HCT116 (cell line): ENCODE data around the gene SLTM. TPM values are rescaled to one million over a fixed set of nuclear protein-coding genes. Genes with fewer than 3 reads are reported as not detected.
"Not testable (repeated sequence)": the region's sequence is repeated elsewhere in the genome, so short reads cannot be mapped to it uniquely, and the experiment has no call there.

ENCODE experiments used
- ATAC-seq: fragments of 200-7000 bp; cut with Tn5 transposase; 2 replicates; pipeline ENCODE4 v1.9.1; 2020; ENCODE audit warnings: mild to moderate bottlenecking, moderate library complexity
- BruUV-seq: library from RNA; stranded (reverse); fragments of 400-500 nt; replicated peaks from 2 replicates; lab custom pipeline; 2021; lab: Mats Ljungman, UMichigan
- CTCF ChIA-PET: fragments of 300-600 bp; sonication (Branson Sonifier 250); formaldehyde crosslinking; loops from one replicate; lab custom pipeline; 2021; ENCODE audit warnings: antibody characterized with exemption; lab: Charles Lee
- POLR2A ChIA-PET: fragments of 300-600, 350-600 bp; sonication (Branson Sonifier 250); formaldehyde crosslinking; loops from one replicate; lab custom pipeline; 2021; ENCODE audit warnings: antibody characterized with exemption; lab: Charles Lee
- RAD21 ChIA-PET, 2 experiments: fragments of 300-600 bp; sonication (Branson Sonifier 250); formaldehyde crosslinking; loops; one replicate each; lab custom pipeline; 2023; ENCODE audit warnings: low total read pairs in 2 of 2; ENCODE audit not compliant: uncharacterized antibody in 2 of 2, unreplicated experiment in 2 of 2, low non-redundant PET in 1 of 2; lab: Charles Lee
- DNase-seq: peaks from one replicate; pipeline ENCODE4 v3.0.0-alpha.2; 2010; ENCODE audit warnings: low read depth, low spot score
- H2AFZ ChIP-seq: fragments of 200-600 bp; shearing (Covaris generic), sonication (generic); 2 replicates; pipeline ENCODE4 v1.6.1; 2017; ENCODE audit warnings: low read depth, mixed run types, mixed read lengths, antibody characterized with exemption, low read length; ENCODE audit not compliant: poor library complexity, severe bottlenecking
- H3K27ac ChIP-seq: 2 replicates; pipeline ENCODE4 v1.5.1; 2012; ENCODE audit warnings: low read depth, low read length
- H3K27me3 ChIP-seq: fragments of 200-600 bp; sonication (generic); 2 replicates; pipeline ENCODE4 v1.6.1; 2016; ENCODE audit warnings: mixed run types, low read length, mixed read lengths; ENCODE audit not compliant: insufficient read depth
- H3K36me3 ChIP-seq, 2 experiments: fragments of 200-500 bp in 1 of 2; fragments of 200-600 bp in 1 of 2; sonication (Bioruptor generic) in 1 of 2; sonication (generic) in 1 of 2; 2 replicates each; pipeline versions ENCODE4 v1.5.1 to v1.6.1; 2014 to 2016; ENCODE audit warnings: low read length in 2 of 2, inconsistent platforms in 1 of 2, mixed read lengths in 1 of 2, mixed run types in 1 of 2; ENCODE audit not compliant: insufficient read depth in 2 of 2, control insufficient read depth in 1 of 2
- H3K4me1 ChIP-seq, 2 experiments: fragments of 200-600 bp in 1 of 2; sonication (generic) in 1 of 2; 2 replicates each; pipeline versions ENCODE4 v1.5.1 to v1.6.1; 2012 to 2017; ENCODE audit warnings: low read length in 2 of 2, inconsistent platforms in 1 of 2, mild to moderate bottlenecking in 1 of 2, mixed read lengths in 1 of 2, mixed run types in 1 of 2, moderate library complexity in 1 of 2; ENCODE audit not compliant: insufficient read depth in 2 of 2, control insufficient read depth in 1 of 2
- H3K4me2 ChIP-seq: fragments of 200-600 bp; sonication (generic); 2 replicates; pipeline ENCODE4 v1.6.1; 2017; ENCODE audit warnings: mixed run types, low read length, mixed read lengths
- H3K4me3 ChIP-seq, 2 experiments: fragments of 200-600 bp in 1 of 2; sonication (generic) in 1 of 2; replicated peaks in 1 of 2; 2 replicates each; pipeline ENCODE4 v1.5.1; 2011 to 2016; ENCODE audit warnings: low read length in 2 of 2, control low read depth in 1 of 2, low read depth in 1 of 2, mild to moderate bottlenecking in 1 of 2, mixed read lengths in 1 of 2, mixed run types in 1 of 2
- H3K79me2 ChIP-seq: fragments of 200-600 bp; sonication (generic); 2 replicates; pipeline ENCODE4 v1.6.1; 2017; ENCODE audit warnings: mild to moderate bottlenecking, mixed run types, low read length, moderate library complexity, mixed read lengths; ENCODE audit not compliant: insufficient read depth
- H3K9ac ChIP-seq: fragments of 200-600 bp; sonication (generic); 2 replicates; pipeline ENCODE4 v1.6.1; 2016; ENCODE audit warnings: low read length, mixed read lengths
- H3K9me2 ChIP-seq: fragments of 200-600 bp; sonication (generic), shearing (Covaris generic); 2 replicates; pipeline ENCODE4 v1.6.1; 2017; ENCODE audit warnings: mixed run types, mild to moderate bottlenecking, moderate library complexity; ENCODE audit not compliant: insufficient read depth
- H3K9me3 ChIP-seq, 2 experiments: fragments of 200-500 bp in 1 of 2; fragments of 200-600 bp in 1 of 2; sonication (Bioruptor generic) in 1 of 2; sonication (generic) in 1 of 2; 2 replicates each; pipeline ENCODE4 v1.6.1; 2014 to 2017; ENCODE audit warnings: low read length in 2 of 2, mixed read lengths in 2 of 2, inconsistent platforms in 1 of 2, low read depth in 1 of 2, mild to moderate bottlenecking in 1 of 2, mixed run types in 1 of 2, moderate library complexity in 1 of 2; ENCODE audit not compliant: control insufficient read depth in 1 of 2, insufficient read depth in 1 of 2
- H4K20me1 ChIP-seq: fragments of 200-600 bp; sonication (generic), shearing (Covaris generic); 2 replicates; pipeline ENCODE4 v1.6.1; 2017; ENCODE audit warnings: mixed run types, mild to moderate bottlenecking, moderate library complexity; ENCODE audit not compliant: insufficient read depth
- ELF1 ChIP-seq: IDR thresholded peaks from 2 replicates; pipeline ENCODE4 v1.6.1; 2012; ENCODE audit warnings: low read depth, borderline replicate concordance
- EZH2 ChIP-seq: fragments of 200-600 bp; sonication (generic); IDR thresholded peaks from 2 replicates; pipeline ENCODE4 v1.6.1; 2017; ENCODE audit warnings: antibody characterized with exemption, mixed run types
- EZH2phosphoT487 ChIP-seq: fragments of 200-600 bp; IDR thresholded peaks from 2 replicates; pipeline ENCODE4 v1.6.1; 2018; ENCODE audit warnings: antibody characterized with exemption, borderline replicate concordance
- FOSL1 ChIP-seq: IDR thresholded peaks from 2 replicates; pipeline ENCODE4 v1.6.1; 2012; ENCODE audit warnings: low read depth
- RAD21 ChIP-seq: IDR thresholded peaks from 2 replicates; pipeline ENCODE4 v1.6.1; 2012; ENCODE audit warnings: low read depth, mild to moderate bottlenecking
- SP1 ChIP-seq: IDR thresholded peaks from 2 replicates; pipeline ENCODE4 v1.6.1; 2012; ENCODE audit warnings: low read depth
- SRF ChIP-seq: IDR thresholded peaks from 2 replicates; pipeline ENCODE4 v1.6.1; 2012; ENCODE audit warnings: low read depth
- ZNF274 ChIP-seq: fragments of 200-500 bp; sonication (Bioruptor generic); IDR thresholded peaks from 2 replicates; pipeline ENCODE4 v1.6.1; 2014; ENCODE audit warnings: mild to moderate bottlenecking, low read depth, low read length, inconsistent platforms
- intact Hi-C: fragments of 100-400 bp; cut with micrococcal nuclease; formaldehyde crosslinking; loops from 2 replicates; pipeline ENCODE4 v1.10.0; 2022
- total RNA-seq: library from RNA; stranded (reverse); gene quantifications from one replicate; pipeline ENCODE4 v1.2.1, GENCODE V29; 2021; ENCODE audit not compliant: unreplicated experiment
- TF ChIP-seq, protein P1 (sequence below), 3 experiments: fragments of 200-600 bp in 1 of 3; sonication (generic) in 1 of 3; IDR thresholded peaks in 2 of 3; conservative IDR thresholded peaks in 1 of 3; 2 replicates each; pipeline ENCODE4 v1.5.1; 2012 to 2017; ENCODE audit warnings: low read depth in 2 of 3, low read length in 2 of 3, antibody characterized with exemption in 1 of 3, borderline replicate concordance in 1 of 3, control low read depth in 1 of 3, mild to moderate bottlenecking in 1 of 3, mixed read lengths in 1 of 3, mixed run types in 1 of 3, moderate library complexity in 1 of 3; ENCODE audit not compliant: insufficient read depth in 1 of 3

The SLTM gene
- total RNA-seq, 1 experiment from 2014 or later = 88.7 TPM

DNA sequence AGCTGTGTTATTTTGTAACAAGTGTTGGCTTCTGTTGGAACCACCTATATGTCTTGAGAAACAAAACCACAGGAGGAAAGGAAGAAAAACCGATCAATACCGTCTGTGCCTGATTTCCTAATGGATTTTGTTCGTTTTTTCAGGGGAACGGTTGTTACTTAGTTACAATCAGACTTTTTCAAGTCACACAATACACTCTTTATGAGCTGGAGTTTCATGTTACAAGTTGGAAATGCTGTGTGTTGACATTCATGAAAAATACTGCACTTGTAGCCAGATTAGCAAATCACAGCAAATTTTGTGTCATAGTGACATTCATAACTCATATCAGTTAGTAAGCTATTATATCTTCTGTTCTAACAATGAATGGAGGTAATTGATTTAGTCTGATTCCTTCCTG is 78.9 kb downstream of the SLTM start:
- ChIA-PET RAD21 (interaction anchor here in 1 of 2 experiments (0.5 kb wide), 1 partner anchor 105 kb away, joined by 6 read pairs; no protein-coding TSS in a partner anchor), POLR2A (no interaction called here), CTCF (no interaction called here)
- DNase-seq (no peak), ATAC-seq (no peak)
- intact Hi-C loops = loop anchor here (10.0 kb wide), 1 partner anchor 630 kb away; no protein-coding TSS in a partner anchor
- H3K9me3 ChIP-seq = no peaks in the 10 kb centered on the region
- H3K27me3 ChIP-seq = no peaks in the 10 kb centered on the region
- no peaks in the 10 kb centered on the region for H3K4me1 ChIP-seq
- no peak overlapping the region for H2AFZ ChIP-seq
- H3K9ac ChIP-seq = no peak overlapping the region
- H3K36me3 ChIP-seq = peaks cover 0 to 2% of the 10 kb centered on the region in 2 experiments; a peak in 1 of 4 replicates
- TF ChIP-seq ELF1 (no peak), SP1 (no peak), EZH2phosphoT487 (no peak), RAD21 (no peak), ZNF274 (no peak), FOSL1 (no peak)
- no peaks in the 10 kb centered on the region for H3K79me2 ChIP-seq
- H3K27ac ChIP-seq = no peak overlapping the region
- no TSS peak for BruUV-seq
- H3K4me2 ChIP-seq = no peak overlapping the region
- H3K4me3 ChIP-seq = no peak overlapping the region
- H4K20me1 ChIP-seq = no peaks in the 10 kb centered on the region
- H3K9me2 ChIP-seq = no peaks in the 10 kb centered on the region

DNA sequence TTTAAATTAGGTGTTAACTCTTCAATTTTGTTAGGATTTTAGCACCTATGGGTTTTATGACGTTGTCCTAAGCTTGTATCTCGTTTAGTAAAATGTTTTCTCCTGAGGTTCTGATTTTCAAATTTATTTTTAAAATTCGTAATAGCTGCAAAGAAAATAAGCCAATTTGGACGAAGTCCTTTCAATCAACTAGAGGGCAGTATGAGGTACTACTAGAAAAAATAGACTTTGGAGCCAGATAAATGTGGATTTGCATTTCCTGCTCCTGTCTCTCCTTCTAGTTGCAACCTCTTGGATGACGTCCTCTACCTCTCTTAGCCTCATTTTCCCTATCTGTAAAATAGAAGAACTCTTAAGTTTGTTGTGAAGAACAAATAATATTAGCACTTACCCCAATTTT is 81.1 kb downstream of the SLTM start:
- Histone ChIP-seq H3K79me2 (no peaks in the 10 kb centered on the region), H4K20me1 (no peaks in the 10 kb centered on the region), H3K9me2 (no peaks in the 10 kb centered on the region), H3K9ac (no peak overlapping the region), H3K27ac (no peak overlapping the region), H3K4me1 (no peaks in the 10 kb centered on the region), H3K36me3 (peaks cover 0 to 2% of the 10 kb centered on the region in 2 experiments; a peak in 1 of 4 replicates), H3K27me3 (no peaks in the 10 kb centered on the region), H2AFZ (no peak overlapping the region), H3K9me3 (no peaks in the 10 kb centered on the region), H3K4me2 (no peak overlapping the region), H3K4me3 (no peak overlapping the region)
- ATAC-seq = no peak
- ChIA-PET POLR2A (interaction anchor here (0.7 kb wide), 1 partner anchor 298 kb away, joined by 5 read pairs; no protein-coding TSS in a partner anchor), CTCF (interaction anchor here (0.6 to 1.4 kb wide), 2 partner anchors 13 to 81 kb away, joined by 3 to 4 read pairs; partner anchors contain the start of gene MINDY2), RAD21 (no interaction called here)
- TF ChIP-seq SRF (no peak), EZH2 (no peak), ZNF274 (no peak)
- TF ChIP-seq, protein P1, sequence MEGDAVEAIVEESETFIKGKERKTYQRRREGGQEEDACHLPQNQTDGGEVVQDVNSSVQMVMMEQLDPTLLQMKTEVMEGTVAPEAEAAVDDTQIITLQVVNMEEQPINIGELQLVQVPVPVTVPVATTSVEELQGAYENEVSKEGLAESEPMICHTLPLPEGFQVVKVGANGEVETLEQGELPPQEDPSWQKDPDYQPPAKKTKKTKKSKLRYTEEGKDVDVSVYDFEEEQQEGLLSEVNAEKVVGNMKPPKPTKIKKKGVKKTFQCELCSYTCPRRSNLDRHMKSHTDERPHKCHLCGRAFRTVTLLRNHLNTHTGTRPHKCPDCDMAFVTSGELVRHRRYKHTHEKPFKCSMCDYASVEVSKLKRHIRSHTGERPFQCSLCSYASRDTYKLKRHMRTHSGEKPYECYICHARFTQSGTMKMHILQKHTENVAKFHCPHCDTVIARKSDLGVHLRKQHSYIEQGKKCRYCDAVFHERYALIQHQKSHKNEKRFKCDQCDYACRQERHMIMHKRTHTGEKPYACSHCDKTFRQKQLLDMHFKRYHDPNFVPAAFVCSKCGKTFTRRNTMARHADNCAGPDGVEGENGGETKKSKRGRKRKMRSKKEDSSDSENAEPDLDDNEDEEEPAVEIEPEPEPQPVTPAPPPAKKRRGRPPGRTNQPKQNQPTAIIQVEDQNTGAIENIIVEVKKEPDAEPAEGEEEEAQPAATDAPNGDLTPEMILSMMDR (IDR thresholded peaks at IDR 0.05 in 2 of 3, conservative IDR thresholded peaks at IDR 0.05 in 1 of 3; ENCODE audit: borderline replicate concordance in 1 of 3, insufficient read depth in 1 of 3, low read depth in 2 of 3, low read length in 2 of 3) = peak in 1 of 3 experiments; percentile 27; a peak in 1 of 6 replicates
- intact Hi-C loops = loop anchor here (10.0 kb wide), 1 partner anchor 628 kb away; no protein-coding TSS in a partner anchor
- DNase-seq = no peak
- no TSS peak for BruUV-seq

DNA sequence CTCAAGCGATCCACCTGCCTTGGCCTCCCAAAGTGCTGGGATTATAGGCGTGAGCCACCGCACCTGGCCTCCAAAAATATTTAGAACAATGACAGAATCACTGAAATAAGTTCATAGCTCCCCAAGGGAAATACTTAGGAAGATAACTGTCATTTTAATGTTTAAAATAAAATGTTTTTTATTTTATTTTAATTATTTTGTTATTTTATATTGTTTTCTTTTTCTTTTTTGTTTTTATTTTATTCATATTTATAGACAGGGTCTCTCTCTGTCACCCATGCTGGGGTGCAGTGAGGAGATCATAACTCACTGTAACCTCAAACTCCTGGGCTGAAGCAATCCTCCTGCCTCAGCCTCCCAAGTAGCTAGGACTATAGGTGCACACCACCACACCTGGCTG is 82.3 kb downstream of the SLTM start:
- H3K4me3 ChIP-seq, H3K9ac ChIP-seq, H4K20me1 ChIP-seq, BruUV-seq, H3K36me3 ChIP-seq, DNase-seq, H3K4me2 ChIP-seq, H3K4me1 ChIP-seq, H3K9me3 ChIP-seq, H2AFZ ChIP-seq, ATAC-seq, RAD21 ChIA-PET, H3K27ac ChIP-seq, H3K79me2 ChIP-seq, H3K27me3 ChIP-seq, H3K9me2 ChIP-seq: not testable (repeated sequence)
- intact Hi-C loops = loop anchor here (10.0 kb wide), 1 partner anchor 626 kb away; no protein-coding TSS in a partner anchor
- ChIA-PET CTCF (interaction anchor here (1.4 kb wide), 1 partner anchor 12 kb away, joined by 4 read pairs; no protein-coding TSS in a partner anchor), POLR2A (interaction anchor here (0.9 kb wide), 1 partner anchor 81 kb away, joined by 3 read pairs; the partner anchor contains the start of gene MINDY2)
